ENCODE data around the gene PLXNA4.

DNA sequence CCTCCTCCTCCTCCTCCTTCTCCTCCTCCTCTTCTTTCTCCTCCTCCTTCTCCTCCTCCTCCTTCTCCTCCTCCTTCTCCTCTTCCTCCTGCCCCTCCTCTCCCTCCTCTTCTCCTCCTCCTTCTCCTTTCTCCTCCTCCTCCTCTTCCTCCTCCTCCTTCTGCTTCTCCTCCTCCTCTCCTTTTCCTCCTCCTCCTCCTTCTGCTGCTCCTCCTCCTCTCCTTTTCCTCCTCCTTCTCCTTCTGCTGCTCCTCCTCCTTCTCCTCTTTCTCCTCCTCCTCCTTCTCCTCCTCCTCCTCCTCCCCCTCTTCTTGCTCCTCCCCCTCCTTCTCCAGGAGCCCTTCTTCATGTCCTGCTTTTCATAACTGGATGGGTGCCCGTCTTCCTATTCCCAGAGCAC, 12.2 kb downstream of the PLXNA4 start:
- TF ChIP-seq, protein P1, sequence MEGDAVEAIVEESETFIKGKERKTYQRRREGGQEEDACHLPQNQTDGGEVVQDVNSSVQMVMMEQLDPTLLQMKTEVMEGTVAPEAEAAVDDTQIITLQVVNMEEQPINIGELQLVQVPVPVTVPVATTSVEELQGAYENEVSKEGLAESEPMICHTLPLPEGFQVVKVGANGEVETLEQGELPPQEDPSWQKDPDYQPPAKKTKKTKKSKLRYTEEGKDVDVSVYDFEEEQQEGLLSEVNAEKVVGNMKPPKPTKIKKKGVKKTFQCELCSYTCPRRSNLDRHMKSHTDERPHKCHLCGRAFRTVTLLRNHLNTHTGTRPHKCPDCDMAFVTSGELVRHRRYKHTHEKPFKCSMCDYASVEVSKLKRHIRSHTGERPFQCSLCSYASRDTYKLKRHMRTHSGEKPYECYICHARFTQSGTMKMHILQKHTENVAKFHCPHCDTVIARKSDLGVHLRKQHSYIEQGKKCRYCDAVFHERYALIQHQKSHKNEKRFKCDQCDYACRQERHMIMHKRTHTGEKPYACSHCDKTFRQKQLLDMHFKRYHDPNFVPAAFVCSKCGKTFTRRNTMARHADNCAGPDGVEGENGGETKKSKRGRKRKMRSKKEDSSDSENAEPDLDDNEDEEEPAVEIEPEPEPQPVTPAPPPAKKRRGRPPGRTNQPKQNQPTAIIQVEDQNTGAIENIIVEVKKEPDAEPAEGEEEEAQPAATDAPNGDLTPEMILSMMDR (IDR thresholded peaks at IDR 0.05) = no peak
- no peak for TF ChIP-seq POLR2AphosphoS5 (IDR thresholded peaks at IDR 0.05; ENCODE audit: low read depth, low read length)
- TF ChIP-seq, protein P2, sequence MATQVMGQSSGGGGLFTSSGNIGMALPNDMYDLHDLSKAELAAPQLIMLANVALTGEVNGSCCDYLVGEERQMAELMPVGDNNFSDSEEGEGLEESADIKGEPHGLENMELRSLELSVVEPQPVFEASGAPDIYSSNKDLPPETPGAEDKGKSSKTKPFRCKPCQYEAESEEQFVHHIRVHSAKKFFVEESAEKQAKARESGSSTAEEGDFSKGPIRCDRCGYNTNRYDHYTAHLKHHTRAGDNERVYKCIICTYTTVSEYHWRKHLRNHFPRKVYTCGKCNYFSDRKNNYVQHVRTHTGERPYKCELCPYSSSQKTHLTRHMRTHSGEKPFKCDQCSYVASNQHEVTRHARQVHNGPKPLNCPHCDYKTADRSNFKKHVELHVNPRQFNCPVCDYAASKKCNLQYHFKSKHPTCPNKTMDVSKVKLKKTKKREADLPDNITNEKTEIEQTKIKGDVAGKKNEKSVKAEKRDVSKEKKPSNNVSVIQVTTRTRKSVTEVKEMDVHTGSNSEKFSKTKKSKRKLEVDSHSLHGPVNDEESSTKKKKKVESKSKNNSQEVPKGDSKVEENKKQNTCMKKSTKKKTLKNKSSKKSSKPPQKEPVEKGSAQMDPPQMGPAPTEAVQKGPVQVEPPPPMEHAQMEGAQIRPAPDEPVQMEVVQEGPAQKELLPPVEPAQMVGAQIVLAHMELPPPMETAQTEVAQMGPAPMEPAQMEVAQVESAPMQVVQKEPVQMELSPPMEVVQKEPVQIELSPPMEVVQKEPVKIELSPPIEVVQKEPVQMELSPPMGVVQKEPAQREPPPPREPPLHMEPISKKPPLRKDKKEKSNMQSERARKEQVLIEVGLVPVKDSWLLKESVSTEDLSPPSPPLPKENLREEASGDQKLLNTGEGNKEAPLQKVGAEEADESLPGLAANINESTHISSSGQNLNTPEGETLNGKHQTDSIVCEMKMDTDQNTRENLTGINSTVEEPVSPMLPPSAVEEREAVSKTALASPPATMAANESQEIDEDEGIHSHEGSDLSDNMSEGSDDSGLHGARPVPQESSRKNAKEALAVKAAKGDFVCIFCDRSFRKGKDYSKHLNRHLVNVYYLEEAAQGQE (IDR thresholded peaks at IDR 0.05; ENCODE audit: insufficient read depth in 1 of 2, low read depth in 2 of 2, low read length in 1 of 2) = no peak

All from Panc1 (cell line).